Putamen (tissue), 1 donor: Measurements from ENCODE around the gene KLK4.
A peak's percentile ranks its signal among the peaks of the same experiment; 100 is the strongest.

Experiments
- DNase-seq: peaks from one replicate; pipeline ENCODE4 v3.0.0-alpha.2; 2016; ENCODE audit warnings: low spot score

KLK4 gene

GRCh38 chr19:50911206-50912101 is at the start of gene KLK4:
TSS of gene KLK4 (minus strand) at chr19:50911395. CDS start at chr19:50910738, 657 bp downstream.
- DNase-seq: no peak

- no peak for DNase-seq
Measured at GRCh38 chr19:50959731-50960500, 48.7 kb upstream of the KLK4 start.

- no peak for DNase-seq
Measured at GRCh38 chr19:50957587-50957986, 46.4 kb upstream of the KLK4 start.

- no peak for DNase-seq
Measured at GRCh38 chr19:50952910-50953309, 41.7 kb upstream of the KLK4 start, which contains the start of gene KLK5. TSS of gene KLK5 (minus strand) at chr19:50953038. CDS start at chr19:50952657, 381 bp downstream.

- no peak for DNase-seq
Measured at GRCh38 chr19:50949861-50950260, 38.7 kb upstream of the KLK4 start.

- no peak for DNase-seq
Measured at GRCh38 chr19:50947123-50947522, 35.9 kb upstream of the KLK4 start.

GRCh38 chr19:50944795-50945194 is 33.6 kb upstream of the KLK4 start:
- no peak for DNase-seq

GRCh38 chr19:50943074-50943828 is 32.1 kb upstream of the KLK4 start:
- no peak for DNase-seq

GRCh38 chr19:50939596-50939995 is 28.4 kb upstream of the KLK4 start:
- DNase-seq: no peak

GRCh38 chr19:50933640-50934039 is 22.4 kb upstream of the KLK4 start:
- no peak for DNase-seq

- no peak for DNase-seq
Measured at GRCh38 chr19:50932690-50933083, 21.5 kb upstream of the KLK4 start.

- DNase-seq: no peak
Measured at GRCh38 chr19:50932018-50932689, 21.0 kb upstream of the KLK4 start.

GRCh38 chr19:50931023-50931422 is 19.8 kb upstream of the KLK4 start:
- no peak for DNase-seq

GRCh38 chr19:50928831-50929230 is 17.6 kb upstream of the KLK4 start:
- DNase-seq: no peak

- DNase-seq: no peak
Measured at GRCh38 chr19:50926144-50926543, 14.9 kb upstream of the KLK4 start.

- DNase-seq: no peak
Measured at GRCh38 chr19:50925734-50926133, 14.5 kb upstream of the KLK4 start.

- no peak for DNase-seq
Measured at GRCh38 chr19:50924586-50924985, 13.4 kb upstream of the KLK4 start.

GRCh38 chr19:50922317-50922853 is 11.2 kb upstream of the KLK4 start:
- peak; percentile 44 for DNase-seq

GRCh38 chr19:50921426-50922316 is 10.5 kb upstream of the KLK4 start:
- DNase-seq: no peak

- DNase-seq: no peak
Measured at GRCh38 chr19:50916069-50916468, 4.9 kb upstream of the KLK4 start.
